ENCODE measurements around the gene MCOLN2. TPM values are rescaled to one million over a fixed set of nuclear protein-coding genes. Genes with fewer than 3 reads are reported as not detected.

MCOLN2 gene
- total RNA-seq, 1 donor from 2014 or later = 0.29 TPM

DNA sequence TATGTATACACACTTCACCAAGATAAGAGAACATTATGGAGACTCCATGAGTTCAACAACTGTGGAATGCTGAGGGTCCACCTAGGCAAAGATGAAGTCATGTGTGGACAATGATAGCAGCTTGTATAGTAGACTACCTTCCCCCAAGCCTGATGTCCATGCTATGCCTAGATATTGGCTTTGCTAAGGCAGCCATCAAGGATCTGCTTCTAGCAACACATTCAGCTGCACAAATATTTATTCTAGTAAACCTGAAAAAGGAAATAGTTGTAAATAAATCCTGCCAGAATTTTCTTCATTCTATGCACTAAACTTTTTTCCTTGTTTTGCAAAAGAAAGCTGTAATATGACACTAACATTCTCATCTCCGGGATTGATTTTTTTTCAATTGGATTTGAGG lies 96.9 kb downstream of the MCOLN2 start:
- Mint-ChIP-seq H3K36me3 (ENCODE audit: insufficient read depth) (no peaks in the 10 kb centered on the region), H3K9me3 (ENCODE audit: low read depth) (peaks cover 4% of the 10 kb centered on the region), H3K4me1 (ENCODE audit: low read depth) (peaks cover 5% of the 10 kb centered on the region), H3K27ac (no peak overlapping the region), H3K4me3 (ENCODE audit: low read depth) (no peak overlapping the region), H3K27me3 (peaks cover 21% of the 10 kb centered on the region)
- DNase-seq (ENCODE audit: low spot score, unreplicated experiment) = no peak
- TF ChIP-seq, protein P1, sequence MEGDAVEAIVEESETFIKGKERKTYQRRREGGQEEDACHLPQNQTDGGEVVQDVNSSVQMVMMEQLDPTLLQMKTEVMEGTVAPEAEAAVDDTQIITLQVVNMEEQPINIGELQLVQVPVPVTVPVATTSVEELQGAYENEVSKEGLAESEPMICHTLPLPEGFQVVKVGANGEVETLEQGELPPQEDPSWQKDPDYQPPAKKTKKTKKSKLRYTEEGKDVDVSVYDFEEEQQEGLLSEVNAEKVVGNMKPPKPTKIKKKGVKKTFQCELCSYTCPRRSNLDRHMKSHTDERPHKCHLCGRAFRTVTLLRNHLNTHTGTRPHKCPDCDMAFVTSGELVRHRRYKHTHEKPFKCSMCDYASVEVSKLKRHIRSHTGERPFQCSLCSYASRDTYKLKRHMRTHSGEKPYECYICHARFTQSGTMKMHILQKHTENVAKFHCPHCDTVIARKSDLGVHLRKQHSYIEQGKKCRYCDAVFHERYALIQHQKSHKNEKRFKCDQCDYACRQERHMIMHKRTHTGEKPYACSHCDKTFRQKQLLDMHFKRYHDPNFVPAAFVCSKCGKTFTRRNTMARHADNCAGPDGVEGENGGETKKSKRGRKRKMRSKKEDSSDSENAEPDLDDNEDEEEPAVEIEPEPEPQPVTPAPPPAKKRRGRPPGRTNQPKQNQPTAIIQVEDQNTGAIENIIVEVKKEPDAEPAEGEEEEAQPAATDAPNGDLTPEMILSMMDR (IDR thresholded peaks at IDR 0.05; ENCODE audit: unreplicated experiment) = no peak

DNA sequence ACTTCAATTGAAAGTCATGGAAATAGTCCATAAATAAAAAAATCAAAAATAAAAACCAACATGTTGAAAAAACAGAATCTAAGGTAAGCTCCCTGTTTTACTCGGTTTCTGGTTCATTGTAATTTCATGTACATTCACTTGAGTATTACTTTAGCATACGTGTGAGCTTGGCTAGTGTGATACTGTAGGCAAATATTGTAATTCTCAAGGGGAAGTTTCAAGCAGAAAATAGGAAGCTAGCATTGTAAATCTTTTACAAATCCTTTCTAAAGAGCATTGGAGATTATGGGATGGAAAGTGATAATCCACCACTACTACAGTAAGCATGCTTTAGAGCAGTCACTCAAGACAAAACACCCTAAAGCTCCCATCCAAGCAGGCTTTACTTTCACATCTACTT lies 100.6 kb downstream of the MCOLN2 start:
- Mint-ChIP-seq H3K27ac (no peak overlapping the region), H3K4me1 (ENCODE audit: low read depth) (peaks cover 13% of the 10 kb centered on the region), H3K27me3 (peaks cover 48% of the 10 kb centered on the region), H3K4me3 (ENCODE audit: low read depth) (no peak overlapping the region), H3K36me3 (ENCODE audit: insufficient read depth) (no peaks in the 10 kb centered on the region), H3K9me3 (ENCODE audit: low read depth) (no peaks in the 10 kb centered on the region)
- TF ChIP-seq, protein P1 (IDR thresholded peaks at IDR 0.05; ENCODE audit: unreplicated experiment) = no peak
- no peak for DNase-seq (ENCODE audit: low spot score, unreplicated experiment)

DNA sequence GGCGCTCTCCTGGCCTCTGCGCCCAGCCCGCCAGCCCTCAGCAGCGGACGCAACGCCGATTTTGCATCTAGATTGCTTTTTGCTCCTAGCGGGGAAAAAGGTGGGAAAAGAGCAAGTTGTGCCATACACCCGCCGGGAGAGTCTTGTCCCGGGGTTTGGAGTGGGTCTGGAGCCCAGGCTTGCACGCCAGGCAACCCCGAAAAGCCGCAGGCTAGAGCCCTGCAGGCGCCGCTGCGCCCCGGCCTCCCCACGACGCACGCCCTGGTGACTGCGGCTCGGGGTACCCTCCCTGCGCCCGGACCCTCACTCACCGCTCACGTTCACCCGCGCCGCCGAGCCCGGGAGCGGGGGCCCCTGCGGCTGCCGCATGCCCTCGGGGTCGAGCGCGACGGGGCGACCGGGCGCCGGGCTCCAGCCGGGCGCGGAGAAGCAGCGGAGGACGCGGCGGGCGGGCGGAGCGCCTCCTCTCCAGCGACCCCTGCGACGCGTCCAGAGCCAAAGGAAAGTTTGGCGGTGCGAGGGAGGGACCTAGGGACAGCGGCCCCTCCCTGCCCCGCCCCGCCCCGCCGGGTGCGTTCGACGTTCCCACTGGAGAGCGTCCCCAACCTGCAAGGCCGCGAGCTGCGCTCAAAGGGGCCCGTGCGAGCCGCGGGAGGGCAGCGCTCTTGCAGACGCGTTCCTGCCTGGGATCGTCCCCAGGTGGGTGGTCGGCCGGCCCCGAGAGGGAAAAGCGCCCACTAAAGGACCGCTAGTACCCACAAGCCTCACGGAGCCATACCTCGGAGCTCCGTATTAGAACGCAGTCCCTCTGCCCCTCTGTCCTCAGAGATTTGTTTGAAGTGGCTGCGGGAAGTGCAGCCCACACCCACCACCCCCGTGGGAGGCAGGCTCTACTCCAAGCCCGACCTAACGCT lies 104.0 kb downstream of the MCOLN2 start, which contains the start of gene LPAR3:
LPAR3 (minus strand) TSS at position 502 of the 914 bp plus-strand sequence. CDS start 27,086 bp downstream, outside the sequence.
- H3K27me3 Mint-ChIP-seq = peaks cover 53% of the 10 kb centered on the region
- TF ChIP-seq, protein P1 (IDR thresholded peaks at IDR 0.05; ENCODE audit: unreplicated experiment) = no peak
- H3K9me3 Mint-ChIP-seq (ENCODE audit: low read depth) = no peaks in the 10 kb centered on the region
- no peaks in the 10 kb centered on the region for H3K36me3 Mint-ChIP-seq (ENCODE audit: insufficient read depth)
- peak within 1 kb of the TSS; percentile 72 for H3K4me3 Mint-ChIP-seq (ENCODE audit: low read depth)
- peaks cover 13% of the 10 kb centered on the region for H3K4me1 Mint-ChIP-seq (ENCODE audit: low read depth)
- peak; percentile 44 for DNase-seq (ENCODE audit: low spot score, unreplicated experiment)
- peak within 1 kb of the TSS; percentile 14 for H3K27ac Mint-ChIP-seq

DNA sequence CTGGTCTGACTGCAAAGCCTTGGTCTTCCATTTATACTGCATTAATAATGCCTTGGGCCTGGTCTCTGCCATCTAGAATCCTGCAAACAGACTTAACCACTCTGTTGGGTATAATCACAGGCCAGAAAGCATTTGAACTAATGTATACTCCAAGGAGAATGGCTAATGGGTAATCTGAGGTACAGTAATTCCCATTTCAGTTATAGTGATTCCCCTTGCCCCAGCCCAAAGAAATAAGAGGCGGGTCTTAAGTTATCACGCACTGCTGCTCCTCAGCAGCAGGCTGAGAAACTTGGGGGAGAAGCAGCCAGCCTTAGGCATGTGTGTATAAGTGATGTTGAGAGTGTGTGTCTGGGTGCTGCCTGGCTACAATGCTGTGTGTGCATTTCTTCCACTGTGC lies 106.3 kb downstream of the MCOLN2 start:
- DNase-seq (ENCODE audit: low spot score, unreplicated experiment) = no peak
- no peak overlapping the region for H3K27ac Mint-ChIP-seq
- H3K4me1 Mint-ChIP-seq (ENCODE audit: low read depth) = peaks cover 13% of the 10 kb centered on the region
- H3K4me3 Mint-ChIP-seq (ENCODE audit: low read depth) = no peak overlapping the region
- H3K27me3 Mint-ChIP-seq = peaks cover 41% of the 10 kb centered on the region
- H3K9me3 Mint-ChIP-seq (ENCODE audit: low read depth) = no peaks in the 10 kb centered on the region
- H3K36me3 Mint-ChIP-seq (ENCODE audit: insufficient read depth) = no peaks in the 10 kb centered on the region
- TF ChIP-seq, protein P1 (IDR thresholded peaks at IDR 0.05; ENCODE audit: unreplicated experiment) = no peak

DNA sequence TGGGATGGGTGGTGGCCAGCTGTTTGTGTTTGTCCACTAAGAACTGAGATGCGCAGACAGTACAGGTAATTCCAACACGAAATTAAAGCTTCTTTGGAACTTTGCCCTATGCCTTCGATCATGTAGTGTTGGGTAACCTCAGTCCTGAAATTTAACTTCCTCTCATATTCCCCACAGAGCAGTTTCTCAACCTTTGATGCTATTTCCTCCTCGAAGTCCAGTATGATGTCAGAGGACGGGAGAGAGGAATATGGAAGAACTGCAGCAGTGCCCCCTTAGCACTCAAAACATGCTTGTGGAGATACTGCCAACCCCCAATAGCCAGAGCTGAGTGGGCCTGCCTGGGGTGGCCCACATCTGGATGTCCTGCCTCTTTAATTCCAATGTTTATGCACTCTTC lies 107.5 kb downstream of the MCOLN2 start:
- Mint-ChIP-seq H3K27me3 (peaks cover 30% of the 10 kb centered on the region), H3K27ac (no peak overlapping the region), H3K9me3 (ENCODE audit: low read depth) (no peaks in the 10 kb centered on the region), H3K36me3 (ENCODE audit: insufficient read depth) (no peaks in the 10 kb centered on the region), H3K4me3 (ENCODE audit: low read depth) (no peak overlapping the region), H3K4me1 (ENCODE audit: low read depth) (peaks cover 13% of the 10 kb centered on the region)
- no peak for DNase-seq (ENCODE audit: low spot score, unreplicated experiment)
- TF ChIP-seq, protein P1 (IDR thresholded peaks at IDR 0.05; ENCODE audit: unreplicated experiment) = no peak

All from progenitor cell of endocrine pancreas (in vitro differentiated cells).